RKO (cell line): ENCODE measurements around the gene YAP1.

Source experiments
- DNase-seq: peaks from one replicate; pipeline ENCODE4 v3.0.0-alpha.2; 2016; ENCODE audit warnings: low spot score

Gene YAP1

GRCh38 chr11:102117472-102118113 is 7.3 kb downstream of the YAP1 start:
- DNase-seq = no peak

- no peak for DNase-seq
These were observed 8.7 kb downstream of the YAP1 start for GRCh38 chr11:102118937-102119336.

GRCh38 chr11:102119997-102120396 is 9.8 kb downstream of the YAP1 start:
- DNase-seq = no peak

GRCh38 chr11:102120437-102120973 is 10.3 kb downstream of the YAP1 start:
- DNase-seq = no peak

- DNase-seq = no peak
These were observed 11.1 kb downstream of the YAP1 start for GRCh38 chr11:102121329-102121728.

GRCh38 chr11:102134597-102134996 is 24.4 kb downstream of the YAP1 start:
- no peak for DNase-seq

GRCh38 chr11:102135256-102135655 is 25.0 kb downstream of the YAP1 start:
- DNase-seq = no peak

- no peak for DNase-seq
These were observed 28.0 kb downstream of the YAP1 start for GRCh38 chr11:102138223-102138622.

- peak; percentile 25 for DNase-seq
These were observed 28.4 kb downstream of the YAP1 start for GRCh38 chr11:102138670-102139069.

- DNase-seq = peak; percentile 70
These were observed 28.8 kb downstream of the YAP1 start for GRCh38 chr11:102139081-102139498.

- DNase-seq = no peak
These were observed 32.1 kb downstream of the YAP1 start for GRCh38 chr11:102142333-102142732.

- no peak for DNase-seq
These were observed 33.6 kb downstream of the YAP1 start for GRCh38 chr11:102143867-102144266.

GRCh38 chr11:102144357-102145355 is 34.4 kb downstream of the YAP1 start:
- DNase-seq = no peak

- DNase-seq = no peak
These were observed 36.8 kb downstream of the YAP1 start for GRCh38 chr11:102147015-102147414.

GRCh38 chr11:102147632-102148031 is 37.4 kb downstream of the YAP1 start:
- DNase-seq = no peak

GRCh38 chr11:102148059-102148458 is 37.8 kb downstream of the YAP1 start:
- no peak for DNase-seq

- no peak for DNase-seq
These were observed 41.7 kb downstream of the YAP1 start for GRCh38 chr11:102151784-102152525.

- DNase-seq = no peak
These were observed 42.8 kb downstream of the YAP1 start for GRCh38 chr11:102153082-102153481.

GRCh38 chr11:102154806-102155205 is 44.6 kb downstream of the YAP1 start:
- no peak for DNase-seq

GRCh38 chr11:102155676-102156075 is 45.4 kb downstream of the YAP1 start:
- no peak for DNase-seq

- no peak for DNase-seq
These were observed 47.0 kb downstream of the YAP1 start for GRCh38 chr11:102157219-102157618.

- no peak for DNase-seq
These were observed 48.0 kb downstream of the YAP1 start for GRCh38 chr11:102158164-102158735.
